Astrocyte of the hippocampus (primary cell): ENCODE results near the gene THUMPD1.
A peak's percentile ranks its signal among the peaks of the same experiment; 100 is the strongest.
"Not testable (repeated sequence)": the region's sequence is repeated elsewhere in the genome, so short reads cannot be mapped to it uniquely, and the experiment has no call there.

Source experiments
- DNase-seq: peaks from one replicate; pipeline ENCODE4 v3.0.0; 2011; ENCODE audit warnings: low read depth, low spot score

Gene THUMPD1

GRCh38 chr16:20741554-20742285 is at the start of gene THUMPD1:
Gene THUMPD1, minus strand, starts transcription at chr16:20741818. Its CDS starts 79 bp downstream, at chr16:20741739.
- DNase-seq = peak; percentile 98

GRCh38 chr16:20789130-20789529 is 47.5 kb upstream of the THUMPD1 start:
- no peak for DNase-seq

- DNase-seq = no peak
Observed at GRCh38 chr16:20784204-20784603, 42.6 kb upstream of the THUMPD1 start.

- DNase-seq = no peak
Observed at GRCh38 chr16:20782470-20782869, 40.9 kb upstream of the THUMPD1 start.

- no peak for DNase-seq
Observed at GRCh38 chr16:20781697-20782096, 40.1 kb upstream of the THUMPD1 start.

GRCh38 chr16:20774703-20775362 is 33.2 kb upstream of the THUMPD1 start:
- DNase-seq = peak; percentile 71

GRCh38 chr16:20773679-20774078 is 32.1 kb upstream of the THUMPD1 start:
- no peak for DNase-seq

GRCh38 chr16:20768818-20769217 is 27.2 kb upstream of the THUMPD1 start:
- no peak for DNase-seq

- no peak for DNase-seq
Observed at GRCh38 chr16:20768121-20768520, 26.5 kb upstream of the THUMPD1 start.

- no peak for DNase-seq
Observed at GRCh38 chr16:20767577-20767976, 26.0 kb upstream of the THUMPD1 start.

- no peak for DNase-seq
Observed at GRCh38 chr16:20766294-20766693, 24.7 kb upstream of the THUMPD1 start.

GRCh38 chr16:20765732-20766131 is 24.1 kb upstream of the THUMPD1 start:
- DNase-seq = no peak

GRCh38 chr16:20764448-20764847 is 22.8 kb upstream of the THUMPD1 start:
- not testable (repeated sequence) for DNase-seq

- DNase-seq = peak; percentile 32
Observed at GRCh38 chr16:20763461-20764232, 22.0 kb upstream of the THUMPD1 start, which contains the start of gene ACSM3. Gene ACSM3, plus strand, starts transcription at chr16:20764014. Its CDS starts 6,021 bp downstream, at chr16:20770035.

GRCh38 chr16:20762404-20763123 is 20.9 kb upstream of the THUMPD1 start:
- DNase-seq = no peak

GRCh38 chr16:20761175-20761574 is 19.6 kb upstream of the THUMPD1 start:
- no peak for DNase-seq

GRCh38 chr16:20760346-20760745 is 18.7 kb upstream of the THUMPD1 start:
- no peak for DNase-seq

GRCh38 chr16:20755799-20756198 is 14.2 kb upstream of the THUMPD1 start:
- DNase-seq = not testable (repeated sequence)

GRCh38 chr16:20755238-20755637 is 13.6 kb upstream of the THUMPD1 start:
- no peak for DNase-seq

- DNase-seq = no peak
Observed at GRCh38 chr16:20753727-20754126, 12.1 kb upstream of the THUMPD1 start.

GRCh38 chr16:20750558-20750957 is 8.9 kb upstream of the THUMPD1 start:
- DNase-seq = no peak

GRCh38 chr16:20749474-20749873 is 7.9 kb upstream of the THUMPD1 start:
- DNase-seq = no peak
